Measurements from ENCODE around the gene ABCA2.

The ABCA2 gene

DNA sequence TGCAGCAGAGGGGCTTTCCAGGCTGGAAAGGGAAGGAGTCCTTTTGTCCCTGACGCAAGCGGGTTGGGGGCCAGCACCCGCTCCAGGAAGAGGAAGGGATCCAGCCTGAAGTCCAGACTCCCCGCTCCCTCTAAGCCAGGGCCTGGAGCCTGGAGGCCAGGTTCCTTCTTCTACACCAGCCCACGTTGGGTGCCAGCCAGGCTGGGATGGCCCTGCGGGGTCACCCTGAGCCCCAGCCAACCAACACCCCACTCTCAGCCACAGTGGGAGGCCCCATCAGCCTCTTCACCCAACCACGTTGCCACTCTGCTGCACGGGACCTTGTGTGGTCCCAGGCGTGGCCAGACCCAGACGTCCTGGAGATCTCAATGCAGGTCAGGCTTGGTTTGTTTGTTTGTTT is 4.8 kb upstream of the ABCA2 start (continued):
- TF ChIP-seq, protein P1, sequence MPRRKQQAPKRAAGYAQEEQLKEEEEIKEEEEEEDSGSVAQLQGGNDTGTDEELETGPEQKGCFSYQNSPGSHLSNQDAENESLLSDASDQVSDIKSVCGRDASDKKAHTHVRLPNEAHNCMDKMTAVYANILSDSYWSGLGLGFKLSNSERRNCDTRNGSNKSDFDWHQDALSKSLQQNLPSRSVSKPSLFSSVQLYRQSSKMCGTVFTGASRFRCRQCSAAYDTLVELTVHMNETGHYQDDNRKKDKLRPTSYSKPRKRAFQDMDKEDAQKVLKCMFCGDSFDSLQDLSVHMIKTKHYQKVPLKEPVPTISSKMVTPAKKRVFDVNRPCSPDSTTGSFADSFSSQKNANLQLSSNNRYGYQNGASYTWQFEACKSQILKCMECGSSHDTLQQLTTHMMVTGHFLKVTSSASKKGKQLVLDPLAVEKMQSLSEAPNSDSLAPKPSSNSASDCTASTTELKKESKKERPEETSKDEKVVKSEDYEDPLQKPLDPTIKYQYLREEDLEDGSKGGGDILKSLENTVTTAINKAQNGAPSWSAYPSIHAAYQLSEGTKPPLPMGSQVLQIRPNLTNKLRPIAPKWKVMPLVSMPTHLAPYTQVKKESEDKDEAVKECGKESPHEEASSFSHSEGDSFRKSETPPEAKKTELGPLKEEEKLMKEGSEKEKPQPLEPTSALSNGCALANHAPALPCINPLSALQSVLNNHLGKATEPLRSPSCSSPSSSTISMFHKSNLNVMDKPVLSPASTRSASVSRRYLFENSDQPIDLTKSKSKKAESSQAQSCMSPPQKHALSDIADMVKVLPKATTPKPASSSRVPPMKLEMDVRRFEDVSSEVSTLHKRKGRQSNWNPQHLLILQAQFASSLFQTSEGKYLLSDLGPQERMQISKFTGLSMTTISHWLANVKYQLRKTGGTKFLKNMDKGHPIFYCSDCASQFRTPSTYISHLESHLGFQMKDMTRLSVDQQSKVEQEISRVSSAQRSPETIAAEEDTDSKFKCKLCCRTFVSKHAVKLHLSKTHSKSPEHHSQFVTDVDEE (CRISPR knock-in tag; IDR thresholded peaks at IDR 0.05): no peak
- TF ChIP-seq OSR1 (CRISPR knock-in tag; IDR thresholded peaks at IDR 0.05) (no peak), TOX (CRISPR knock-in tag; IDR thresholded peaks at IDR 0.05; ENCODE audit: borderline replicate concordance) (no peak), RARB (CRISPR knock-in tag; IDR thresholded peaks at IDR 0.05) (no peak), ZNF70 (CRISPR knock-in tag; IDR thresholded peaks at IDR 0.05) (no peak), BACH2 (CRISPR knock-in tag; IDR thresholded peaks at IDR 0.05; ENCODE audit: borderline replicate concordance) (no peak), PPARA (CRISPR knock-in tag; IDR thresholded peaks at IDR 0.05; ENCODE audit: borderline replicate concordance) (no peak), ZFP3 (CRISPR knock-in tag; IDR thresholded peaks at IDR 0.05) (no peak), GLIS3 (CRISPR knock-in tag; IDR thresholded peaks at IDR 0.05) (no peak), CSDC2 (CRISPR knock-in tag; IDR thresholded peaks at IDR 0.05) (no peak), TCF4 (CRISPR knock-in tag; IDR thresholded peaks at IDR 0.05; ENCODE audit: borderline replicate concordance) (no peak)
- TF ChIP-seq, protein P2, sequence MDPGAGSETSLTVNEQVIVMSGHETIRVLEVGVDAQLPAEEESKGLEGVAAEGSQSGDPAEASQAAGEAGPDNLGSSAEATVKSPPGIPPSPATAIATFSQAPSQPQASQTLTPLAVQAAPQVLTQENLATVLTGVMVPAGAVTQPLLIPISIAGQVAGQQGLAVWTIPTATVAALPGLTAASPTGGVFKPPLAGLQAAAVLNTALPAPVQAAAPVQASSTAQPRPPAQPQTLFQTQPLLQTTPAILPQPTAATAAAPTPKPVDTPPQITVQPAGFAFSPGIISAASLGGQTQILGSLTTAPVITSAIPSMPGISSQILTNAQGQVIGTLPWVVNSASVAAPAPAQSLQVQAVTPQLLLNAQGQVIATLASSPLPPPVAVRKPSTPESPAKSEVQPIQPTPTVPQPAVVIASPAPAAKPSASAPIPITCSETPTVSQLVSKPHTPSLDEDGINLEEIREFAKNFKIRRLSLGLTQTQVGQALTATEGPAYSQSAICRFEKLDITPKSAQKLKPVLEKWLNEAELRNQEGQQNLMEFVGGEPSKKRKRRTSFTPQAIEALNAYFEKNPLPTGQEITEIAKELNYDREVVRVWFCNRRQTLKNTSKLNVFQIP (CRISPR knock-in tag; IDR thresholded peaks at IDR 0.05; ENCODE audit: borderline replicate concordance, low read depth): no peak
- TF ChIP-seq, protein P3, sequence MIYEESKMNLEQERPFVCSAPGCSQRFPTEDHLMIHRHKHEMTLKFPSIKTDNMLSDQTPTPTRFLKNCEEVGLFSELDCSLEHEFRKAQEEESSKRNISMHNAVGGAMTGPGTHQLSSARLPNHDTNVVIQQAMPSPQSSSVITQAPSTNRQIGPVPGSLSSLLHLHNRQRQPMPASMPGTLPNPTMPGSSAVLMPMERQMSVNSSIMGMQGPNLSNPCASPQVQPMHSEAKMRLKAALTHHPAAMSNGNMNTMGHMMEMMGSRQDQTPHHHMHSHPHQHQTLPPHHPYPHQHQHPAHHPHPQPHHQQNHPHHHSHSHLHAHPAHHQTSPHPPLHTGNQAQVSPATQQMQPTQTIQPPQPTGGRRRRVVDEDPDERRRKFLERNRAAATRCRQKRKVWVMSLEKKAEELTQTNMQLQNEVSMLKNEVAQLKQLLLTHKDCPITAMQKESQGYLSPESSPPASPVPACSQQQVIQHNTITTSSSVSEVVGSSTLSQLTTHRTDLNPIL (CRISPR knock-in tag; IDR thresholded peaks at IDR 0.05; ENCODE audit: low read depth): no peak

DNA sequence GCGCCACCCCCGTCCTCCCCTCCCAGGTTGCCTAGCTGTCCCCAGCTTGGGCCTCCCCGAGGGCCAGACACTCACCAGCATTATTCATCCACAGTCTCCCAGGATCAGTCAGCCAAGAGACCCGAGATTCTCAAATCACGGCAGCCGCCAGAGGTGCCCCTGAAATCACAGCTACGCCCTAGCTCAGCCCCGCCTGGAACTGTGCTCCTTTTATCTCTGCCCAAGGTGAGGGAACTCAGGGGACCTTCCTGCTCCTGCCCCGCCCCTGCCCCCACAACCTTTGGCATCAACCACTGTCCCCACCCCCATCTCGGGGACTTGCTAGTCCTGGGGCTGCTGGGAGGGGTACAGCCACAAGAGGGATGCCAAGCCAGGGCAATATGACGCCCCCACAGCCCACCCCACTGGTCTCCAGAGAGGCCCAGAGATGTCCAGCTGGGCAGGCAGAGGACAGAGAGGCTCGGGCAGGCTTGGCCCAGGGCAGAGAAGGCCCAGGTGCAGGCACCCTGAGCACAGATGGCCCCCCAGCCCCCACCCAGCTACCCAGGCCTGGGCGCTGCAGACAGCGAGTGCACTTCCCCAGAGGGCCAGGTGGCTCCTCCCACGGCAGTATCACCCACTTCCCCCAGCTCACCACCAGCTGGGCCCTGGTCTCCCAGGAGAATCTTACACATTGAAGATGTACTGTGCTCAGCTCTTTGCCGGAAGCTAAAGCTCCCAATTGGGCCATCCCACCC is 4.0 kb upstream of the ABCA2 start, which contains the start of gene FUT7:
TSS of gene FUT7 (minus strand) at position 185 of the 737 bp plus-strand sequence. CDS start at position 88, 97 bp downstream.
- TF ChIP-seq, protein P4, sequence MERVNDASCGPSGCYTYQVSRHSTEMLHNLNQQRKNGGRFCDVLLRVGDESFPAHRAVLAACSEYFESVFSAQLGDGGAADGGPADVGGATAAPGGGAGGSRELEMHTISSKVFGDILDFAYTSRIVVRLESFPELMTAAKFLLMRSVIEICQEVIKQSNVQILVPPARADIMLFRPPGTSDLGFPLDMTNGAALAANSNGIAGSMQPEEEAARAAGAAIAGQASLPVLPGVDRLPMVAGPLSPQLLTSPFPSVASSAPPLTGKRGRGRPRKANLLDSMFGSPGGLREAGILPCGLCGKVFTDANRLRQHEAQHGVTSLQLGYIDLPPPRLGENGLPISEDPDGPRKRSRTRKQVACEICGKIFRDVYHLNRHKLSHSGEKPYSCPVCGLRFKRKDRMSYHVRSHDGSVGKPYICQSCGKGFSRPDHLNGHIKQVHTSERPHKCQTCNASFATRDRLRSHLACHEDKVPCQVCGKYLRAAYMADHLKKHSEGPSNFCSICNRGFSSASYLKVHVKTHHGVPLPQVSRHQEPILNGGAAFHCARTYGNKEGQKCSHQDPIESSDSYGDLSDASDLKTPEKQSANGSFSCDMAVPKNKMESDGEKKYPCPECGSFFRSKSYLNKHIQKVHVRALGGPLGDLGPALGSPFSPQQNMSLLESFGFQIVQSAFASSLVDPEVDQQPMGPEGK (CRISPR knock-in tag; IDR thresholded peaks at IDR 0.05; ENCODE audit: borderline replicate concordance): no peak
- TF ChIP-seq PPARA (CRISPR knock-in tag; IDR thresholded peaks at IDR 0.05; ENCODE audit: borderline replicate concordance) (no peak), ARNTL (CRISPR knock-in tag; IDR thresholded peaks at IDR 0.05; ENCODE audit: borderline replicate concordance, low read depth) (no peak), BACH2 (CRISPR knock-in tag; IDR thresholded peaks at IDR 0.05; ENCODE audit: borderline replicate concordance) (no peak), RARB (CRISPR knock-in tag; IDR thresholded peaks at IDR 0.05) (no peak), ZFP30 (CRISPR knock-in tag; IDR thresholded peaks at IDR 0.05) (no peak), ZNF565 (CRISPR knock-in tag; conservative IDR thresholded peaks at IDR 0.05; ENCODE audit: low read depth) (no peak), ESRRG (CRISPR knock-in tag; IDR thresholded peaks at IDR 0.05) (no peak)
- TF ChIP-seq, protein P5, sequence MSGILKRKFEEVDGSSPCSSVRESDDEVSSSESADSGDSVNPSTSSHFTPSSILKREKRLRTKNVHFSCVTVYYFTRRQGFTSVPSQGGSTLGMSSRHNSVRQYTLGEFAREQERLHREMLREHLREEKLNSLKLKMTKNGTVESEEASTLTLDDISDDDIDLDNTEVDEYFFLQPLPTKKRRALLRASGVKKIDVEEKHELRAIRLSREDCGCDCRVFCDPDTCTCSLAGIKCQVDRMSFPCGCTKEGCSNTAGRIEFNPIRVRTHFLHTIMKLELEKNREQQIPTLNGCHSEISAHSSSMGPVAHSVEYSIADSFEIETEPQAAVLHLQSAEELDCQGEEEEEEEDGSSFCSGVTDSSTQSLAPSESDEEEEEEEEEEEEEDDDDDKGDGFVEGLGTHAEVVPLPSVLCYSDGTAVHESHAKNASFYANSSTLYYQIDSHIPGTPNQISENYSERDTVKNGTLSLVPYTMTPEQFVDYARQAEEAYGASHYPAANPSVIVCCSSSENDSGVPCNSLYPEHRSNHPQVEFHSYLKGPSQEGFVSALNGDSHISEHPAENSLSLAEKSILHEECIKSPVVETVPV (CRISPR knock-in tag; IDR thresholded peaks at IDR 0.05): no peak
- no peak for ATAC-seq

Data from SK-N-SH treated with all-trans-retinoic acid at 6 μM for 48 hours (cell line).